ENCODE data around the gene USHBP1.

USHBP1 gene

DNA sequence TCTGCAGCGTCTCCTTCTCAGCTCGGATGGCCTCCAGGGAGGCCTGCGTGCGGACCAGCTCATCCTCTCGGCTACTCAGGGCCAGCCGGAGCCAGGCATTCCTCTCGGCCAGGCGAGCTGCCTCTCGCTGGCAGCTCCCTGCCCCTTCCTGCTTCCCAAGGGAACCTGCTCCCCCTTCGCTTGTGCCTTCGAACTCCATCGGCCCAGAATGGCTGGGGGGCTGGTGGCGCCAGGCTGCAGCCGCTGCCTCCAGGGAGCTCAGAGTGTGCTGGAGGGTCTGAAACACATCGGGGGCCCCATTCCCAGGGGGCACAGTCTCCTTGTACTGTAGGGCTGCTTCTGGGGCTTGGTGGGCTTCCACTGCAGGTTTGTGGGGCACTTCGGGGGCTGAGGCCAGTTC is 2.0 kb downstream of the USHBP1 start:
- no peak for DNase-seq (ENCODE audit: low read depth)

DNA sequence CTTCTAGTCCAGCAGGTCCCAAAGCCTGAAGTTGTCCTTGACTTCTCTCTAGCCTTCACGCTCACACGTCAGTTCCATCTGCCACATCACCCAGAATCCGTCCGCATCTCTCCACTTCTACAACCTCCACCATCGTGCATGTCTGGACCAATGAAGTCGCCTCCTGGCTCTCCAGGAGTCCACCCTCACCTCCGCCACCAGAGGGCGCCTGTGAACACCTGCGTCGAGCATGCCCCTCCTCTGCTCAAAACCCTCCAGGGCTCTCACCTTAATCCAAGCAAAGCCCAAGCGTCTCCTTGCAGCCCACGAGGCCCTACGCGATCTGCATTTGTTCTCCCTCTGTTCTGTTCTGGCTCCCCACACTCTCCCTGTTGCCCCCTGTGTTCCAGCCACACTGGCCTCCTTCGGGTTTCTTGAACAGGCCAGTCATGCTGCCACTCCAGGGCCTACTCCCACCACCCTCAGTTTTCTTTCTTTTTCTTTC is 3.7 kb downstream of the USHBP1 start:
- DNase-seq (ENCODE audit: low read depth), result peak; percentile 68

DNA sequence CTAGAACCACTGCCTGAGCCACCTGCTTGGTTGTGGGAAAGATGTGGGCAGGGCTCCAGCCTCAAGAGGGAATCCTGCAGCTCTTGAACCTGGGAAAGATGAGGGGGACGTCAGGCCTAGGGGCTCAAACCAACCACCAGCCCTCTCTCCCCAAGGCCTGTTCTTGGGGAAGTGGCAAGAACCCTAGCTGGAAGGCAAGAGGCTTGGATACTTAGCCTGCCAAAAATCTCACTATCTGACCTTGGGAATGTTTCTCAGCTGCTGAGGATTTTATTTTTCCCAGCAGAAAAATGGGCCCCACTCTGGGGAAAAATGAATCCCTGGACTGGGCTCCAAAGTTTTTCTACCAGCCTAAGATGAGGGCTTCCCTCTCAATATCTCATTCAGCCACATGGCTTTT is 4.6 kb downstream of the USHBP1 start:
- no peak for DNase-seq (ENCODE audit: low read depth)

DNA sequence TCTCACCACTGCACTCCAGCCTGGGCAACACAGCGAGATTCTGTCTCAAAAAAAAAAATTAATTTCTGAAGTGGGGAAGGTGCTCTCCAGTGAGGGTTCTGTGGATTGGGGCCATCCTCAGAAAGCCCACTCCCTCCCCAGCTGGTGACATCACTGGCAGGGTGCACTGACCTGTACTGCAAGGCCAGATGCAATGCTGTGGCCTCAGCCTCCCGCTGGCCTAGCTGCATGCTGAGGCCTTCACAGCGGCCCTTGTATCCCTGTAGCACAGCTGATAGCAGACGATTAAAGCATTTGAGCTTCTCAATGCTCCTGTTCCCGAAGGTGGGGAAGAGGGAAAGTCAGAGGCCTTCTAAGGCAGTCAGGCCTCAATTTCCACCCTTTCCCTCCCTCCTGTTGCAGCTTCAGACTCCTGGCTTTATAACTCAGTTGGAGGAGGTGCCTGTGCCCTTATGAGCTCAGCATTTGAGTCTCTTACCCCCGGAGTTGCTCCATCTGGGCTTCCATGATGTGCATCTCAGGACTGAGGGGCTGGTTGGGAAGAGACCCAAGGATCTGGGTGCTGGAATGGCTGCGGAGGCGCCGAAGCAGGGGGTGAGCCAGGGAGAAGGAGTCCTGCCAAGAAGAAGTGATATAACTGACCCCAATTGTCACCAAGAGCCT is 5.3 kb downstream of the USHBP1 start:
- DNase-seq (ENCODE audit: low read depth), result no peak

DNA sequence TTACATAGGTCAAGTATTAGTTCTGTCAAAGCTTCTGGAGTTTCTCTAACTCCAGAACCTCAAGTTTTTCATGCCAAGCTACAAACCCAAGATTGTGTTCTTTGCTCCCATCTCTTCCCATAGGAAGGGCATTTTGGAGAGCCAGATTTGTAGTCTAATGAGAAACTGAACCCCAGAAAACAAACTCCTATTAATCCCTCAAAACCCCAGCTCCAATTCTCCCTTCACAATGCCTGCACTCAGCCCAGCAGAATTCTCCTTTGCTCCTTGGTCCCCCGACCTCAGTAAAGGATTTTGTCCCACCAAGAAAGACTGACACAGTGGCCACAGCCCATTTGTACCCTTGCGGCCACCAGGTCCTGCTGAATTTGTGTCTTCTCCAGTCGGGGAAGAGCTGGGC is 8.4 kb downstream of the USHBP1 start:
- no peak for DNase-seq (ENCODE audit: low read depth)

DNA sequence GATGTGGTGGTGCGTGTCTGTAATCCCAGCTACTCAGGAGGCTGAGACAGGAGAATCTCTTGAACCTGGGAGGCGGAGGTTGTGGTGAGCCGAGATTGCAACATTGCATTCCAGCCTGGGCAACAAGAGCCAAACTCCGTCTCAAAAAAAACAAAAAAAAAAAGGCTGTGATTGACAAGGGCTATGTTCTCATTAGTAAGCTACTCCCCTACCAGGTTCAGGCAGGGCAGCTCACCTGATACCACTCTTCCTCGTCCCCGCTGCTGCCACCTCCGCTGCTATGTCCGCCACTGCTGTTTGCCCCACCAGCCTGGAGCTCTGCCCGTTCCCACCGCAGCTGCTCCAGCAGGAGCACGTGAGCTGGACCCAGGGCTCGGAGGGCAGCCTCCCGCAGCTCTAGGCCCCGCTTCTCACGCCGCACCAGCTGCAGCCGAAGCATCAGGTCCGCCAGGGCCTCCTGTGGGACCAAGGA is 9.4 kb downstream of the USHBP1 start:
- DNase-seq (ENCODE audit: low read depth), result no peak

DNA sequence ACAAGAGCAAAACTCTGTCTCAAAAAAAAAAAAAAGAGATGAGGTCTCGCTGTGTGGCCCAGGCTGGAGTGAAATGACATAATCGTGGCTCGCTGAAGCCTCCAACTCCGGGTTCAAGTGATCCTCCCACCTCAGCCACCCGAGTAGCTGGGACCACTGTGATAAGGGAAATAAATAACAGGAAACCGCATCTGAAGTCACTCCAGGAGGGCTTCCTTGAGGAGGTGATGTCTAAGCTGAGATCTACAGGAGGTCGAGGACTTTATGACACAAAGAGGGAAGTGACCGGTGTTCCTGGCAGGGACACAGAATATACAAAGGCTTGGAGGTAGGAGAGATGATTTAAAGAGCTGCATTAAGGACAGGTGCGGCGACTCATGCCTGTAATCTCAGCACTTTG is 9.9 kb downstream of the USHBP1 start:
- no peak for DNase-seq (ENCODE audit: low read depth)

DNA sequence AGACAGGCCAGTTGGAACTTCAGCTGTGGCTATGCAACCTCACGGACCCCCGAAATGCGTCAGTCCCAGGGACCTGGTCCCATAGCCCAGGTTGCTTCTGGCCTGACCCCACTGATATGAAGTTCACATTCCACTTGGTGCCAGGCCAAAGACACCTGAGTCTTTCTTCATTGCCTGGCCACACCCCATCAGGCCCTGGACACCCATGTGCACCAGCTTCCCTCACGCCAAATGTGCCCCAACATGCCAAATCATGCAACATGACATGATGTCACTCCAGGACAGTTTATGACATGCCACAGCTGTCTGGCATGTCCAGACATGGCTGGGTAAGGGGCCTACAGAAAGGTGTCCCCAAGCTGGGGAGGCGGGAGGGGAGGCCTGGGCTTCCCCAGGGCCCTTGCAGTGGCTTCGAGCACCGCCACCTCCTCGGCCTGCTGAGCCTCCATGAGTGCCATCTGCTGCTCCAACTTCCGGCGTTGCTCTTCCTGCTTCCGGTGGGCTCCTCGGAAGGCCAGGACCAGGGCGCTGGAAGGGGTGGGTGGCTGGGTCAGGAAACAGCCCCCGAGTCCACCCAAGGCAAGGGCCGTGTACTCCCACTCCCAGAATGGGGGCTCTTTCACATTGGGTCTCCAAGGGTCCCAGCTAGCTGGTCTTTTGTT is 14.5 kb downstream of the USHBP1 start:
- DNase-seq (ENCODE audit: low read depth), result no peak

DNA sequence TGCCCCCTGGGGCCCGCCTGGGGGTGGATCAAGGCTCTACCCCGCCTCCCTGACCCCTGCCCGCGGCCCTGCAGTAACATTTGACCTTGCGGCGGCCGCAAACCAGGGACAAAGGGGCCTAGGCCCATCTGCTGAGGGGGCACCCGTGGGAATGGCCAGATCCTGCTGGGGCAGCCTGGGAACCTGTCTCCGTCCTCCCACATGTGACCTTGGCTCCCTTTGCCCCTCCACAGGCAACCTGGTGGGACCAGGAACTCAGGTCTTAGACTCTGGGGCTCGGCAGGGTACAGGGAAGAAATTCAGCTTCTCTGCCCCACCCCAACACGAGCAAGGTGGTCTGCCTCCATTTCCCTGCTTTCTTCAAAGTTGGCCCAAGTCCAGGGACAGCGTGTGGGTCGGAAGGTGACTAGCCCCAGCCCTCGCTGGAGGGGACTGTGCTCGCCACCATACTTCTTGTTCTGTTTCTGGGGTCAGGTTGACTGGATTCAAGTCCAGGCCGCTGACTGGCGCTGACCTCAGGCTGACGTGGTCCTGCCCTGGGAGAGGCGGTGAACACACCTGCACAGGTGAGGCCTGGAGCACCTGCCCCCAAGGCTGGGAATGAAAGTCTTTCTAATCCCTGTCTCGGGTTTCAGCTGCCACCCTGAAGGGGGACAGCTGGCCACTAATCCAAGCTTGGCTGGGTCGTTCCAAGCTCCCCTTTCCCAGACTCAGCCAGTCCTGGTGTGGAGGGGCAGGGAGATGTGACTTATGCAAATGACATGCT is 16.4 kb downstream of the USHBP1 start:
- no peak for DNase-seq (ENCODE audit: low read depth)

DNA sequence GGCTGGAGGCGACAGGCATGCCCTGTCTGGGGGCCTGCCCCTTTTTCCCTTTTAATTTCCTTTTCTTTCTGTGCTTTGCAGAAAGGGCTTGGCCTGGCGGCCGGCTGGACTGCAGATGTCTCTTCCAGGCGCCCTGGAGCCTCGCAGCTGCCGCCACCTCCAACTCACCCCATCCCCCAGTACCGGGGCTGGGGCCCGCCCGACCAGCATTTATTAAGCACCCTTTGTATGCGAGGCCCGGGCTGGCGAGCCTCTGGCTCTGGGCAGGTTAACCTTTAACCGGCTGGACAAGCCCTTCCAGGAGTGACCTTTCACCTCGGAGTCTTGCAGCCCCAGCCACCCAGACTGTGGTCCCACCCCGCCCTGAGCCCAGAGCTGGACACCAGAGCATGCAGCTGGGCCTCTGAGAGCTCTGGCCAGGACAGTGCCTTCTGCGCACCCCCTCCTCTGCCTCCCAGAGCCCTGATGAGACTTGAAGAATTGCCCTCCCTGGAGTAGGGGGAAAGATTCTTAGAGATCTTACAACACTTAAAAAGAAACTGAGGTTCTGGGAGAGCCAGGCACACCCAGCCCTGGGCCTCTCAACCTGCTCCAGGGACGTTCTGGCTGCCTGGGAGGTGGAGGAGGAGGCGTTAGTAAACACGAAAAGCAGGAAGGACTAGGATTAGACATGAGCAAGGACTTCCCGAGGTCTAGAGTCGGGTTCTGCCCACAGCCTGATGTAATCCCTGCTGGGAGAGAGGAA is 17.7 kb downstream of the USHBP1 start:
- no peak for DNase-seq (ENCODE audit: low read depth)

DNA sequence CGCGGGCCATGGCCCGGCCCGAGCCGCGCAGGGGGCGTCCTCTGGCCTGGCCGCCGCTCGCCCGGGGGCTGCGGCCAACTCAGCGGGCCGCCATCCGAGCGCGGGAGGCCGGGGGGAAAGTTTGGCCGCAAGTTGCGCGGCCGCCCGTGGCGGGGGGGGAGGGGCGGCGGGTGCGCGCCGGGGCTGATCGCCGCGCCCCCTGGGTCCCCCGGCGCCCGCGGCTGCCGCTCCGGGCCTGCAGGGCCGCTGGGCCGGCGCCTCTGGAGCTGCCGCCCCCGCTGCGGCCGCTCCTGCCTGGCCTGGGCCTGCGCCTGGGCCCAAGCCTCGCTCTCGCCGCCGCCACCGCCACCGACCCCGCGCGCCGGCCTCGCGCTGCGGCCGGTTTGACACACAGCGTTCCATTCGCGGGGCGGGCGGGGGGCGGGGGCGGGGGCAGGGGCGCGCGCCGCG is 19.0 kb downstream of the USHBP1 start, which contains the start of gene NR2F6:
Gene NR2F6, minus strand, starts transcription at position 385 of the 450 bp plus-strand sequence. CDS start 699 bp downstream, outside the sequence.
- DNase-seq (ENCODE audit: low read depth), result no peak

DNA sequence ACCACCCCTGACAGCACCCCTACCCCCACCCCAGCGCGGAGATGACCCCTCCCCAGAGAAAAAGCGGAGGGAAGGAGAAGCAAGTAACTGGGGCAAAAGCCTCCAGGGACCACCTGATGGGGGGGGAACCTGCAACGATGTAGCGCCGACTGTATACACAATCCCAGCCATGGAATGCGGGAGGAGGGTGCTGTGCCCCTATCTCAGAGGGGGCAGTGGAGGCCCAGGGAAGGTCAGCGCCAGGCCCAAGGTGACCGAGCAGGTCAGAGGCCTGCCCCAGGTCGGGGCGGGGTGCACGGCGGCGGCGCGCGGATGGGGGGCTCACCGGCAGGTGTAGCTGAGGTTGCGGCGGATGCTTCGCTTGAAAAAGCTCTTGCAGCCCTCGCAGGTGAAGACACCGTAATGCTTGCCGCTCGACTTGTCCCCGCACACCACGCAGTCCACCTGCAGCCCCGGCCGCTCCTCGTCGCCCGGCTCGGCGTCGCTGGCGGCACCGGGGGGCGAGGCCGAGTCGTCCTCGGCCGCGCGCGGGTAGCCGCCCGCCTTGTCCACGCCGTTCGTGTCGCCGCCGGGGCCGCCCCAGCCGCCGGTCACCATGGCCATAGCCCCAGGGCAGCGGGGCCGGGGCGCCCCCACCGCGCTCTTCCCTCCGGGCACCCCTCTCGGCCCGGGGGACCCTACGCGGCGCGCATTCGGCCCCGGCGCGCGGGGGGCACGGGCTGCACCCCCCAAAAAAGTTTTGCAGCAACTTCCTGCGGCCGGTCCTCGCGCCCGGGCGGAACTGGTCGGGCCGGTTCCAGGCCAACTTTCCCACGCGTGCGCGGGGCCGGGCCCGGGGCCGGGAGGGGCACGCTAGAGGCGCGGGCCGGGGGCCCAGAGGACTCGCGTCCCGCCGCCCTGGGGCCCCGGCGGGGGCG is 19.7 kb downstream of the USHBP1 start:
- DNase-seq (ENCODE audit: low read depth), result no peak

DNA sequence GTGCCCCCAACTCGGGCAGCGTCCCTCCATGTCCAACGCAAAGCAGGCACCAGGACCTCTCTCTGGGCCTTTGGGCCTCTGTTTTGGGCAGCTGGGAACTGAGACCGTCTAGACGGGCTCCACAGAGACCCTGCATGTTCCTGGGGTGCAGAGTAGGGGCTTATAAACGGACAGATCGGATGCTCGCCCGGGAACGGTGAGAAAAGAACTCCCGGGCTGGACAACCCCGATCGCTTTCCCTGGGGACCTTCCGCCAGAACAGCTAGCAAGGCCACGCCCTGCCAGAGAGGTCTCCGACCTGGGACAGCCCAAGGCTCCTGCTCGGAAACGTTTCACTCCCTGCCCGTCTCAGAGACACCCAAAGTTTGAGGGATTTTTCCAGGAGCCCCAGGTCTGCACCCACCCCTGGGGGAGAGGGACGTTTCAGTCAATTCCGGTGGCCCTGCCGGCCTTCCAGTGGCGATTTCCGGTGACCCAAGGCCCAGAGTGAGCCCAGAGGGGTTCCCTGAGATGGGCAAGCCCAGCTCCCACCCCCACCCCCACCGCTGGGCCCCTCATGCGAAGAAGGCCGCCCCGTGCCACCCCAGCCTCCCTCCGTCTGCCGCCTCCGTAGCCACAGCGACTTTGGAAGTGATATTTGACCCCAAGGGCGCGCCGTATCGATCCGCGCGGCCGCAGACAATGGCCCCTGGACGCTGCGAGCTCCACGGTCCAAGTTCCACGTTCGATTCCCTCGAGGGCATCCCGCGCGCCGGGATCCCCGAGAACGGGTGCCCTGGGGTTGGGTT is 20.5 kb downstream of the USHBP1 start:
- no peak for DNase-seq (ENCODE audit: low read depth)

DNA sequence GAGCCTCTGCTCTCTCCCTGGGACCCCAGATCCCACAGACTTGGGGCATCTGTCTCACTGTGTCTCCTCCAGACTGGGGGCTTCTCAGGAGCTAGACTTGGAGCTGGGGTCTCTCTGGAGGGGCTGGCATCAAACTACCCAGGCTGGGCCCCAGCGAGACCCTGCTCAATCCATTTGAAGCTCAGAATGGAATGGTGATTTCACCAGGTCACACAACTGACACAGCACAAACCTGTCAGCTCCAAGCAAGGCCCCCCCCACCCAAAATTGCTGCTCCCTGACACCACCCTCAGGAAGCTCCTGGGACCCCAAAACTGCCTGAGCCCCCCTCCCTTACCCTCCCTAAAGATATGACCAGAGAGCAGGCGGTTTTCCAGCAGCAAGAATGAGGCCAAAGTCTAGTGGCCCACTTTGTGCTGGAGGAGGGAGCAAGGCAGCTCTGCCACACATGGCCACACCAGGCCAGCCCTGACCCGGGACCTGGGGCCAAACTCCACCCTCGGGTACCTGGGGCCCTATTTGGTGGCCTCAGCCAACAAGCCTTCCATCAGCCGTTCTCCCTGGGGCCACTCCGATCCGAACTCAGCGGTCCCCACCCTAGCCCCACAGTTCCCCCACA is 21.2 kb downstream of the USHBP1 start:
- DNase-seq (ENCODE audit: low read depth), result no peak

DNA sequence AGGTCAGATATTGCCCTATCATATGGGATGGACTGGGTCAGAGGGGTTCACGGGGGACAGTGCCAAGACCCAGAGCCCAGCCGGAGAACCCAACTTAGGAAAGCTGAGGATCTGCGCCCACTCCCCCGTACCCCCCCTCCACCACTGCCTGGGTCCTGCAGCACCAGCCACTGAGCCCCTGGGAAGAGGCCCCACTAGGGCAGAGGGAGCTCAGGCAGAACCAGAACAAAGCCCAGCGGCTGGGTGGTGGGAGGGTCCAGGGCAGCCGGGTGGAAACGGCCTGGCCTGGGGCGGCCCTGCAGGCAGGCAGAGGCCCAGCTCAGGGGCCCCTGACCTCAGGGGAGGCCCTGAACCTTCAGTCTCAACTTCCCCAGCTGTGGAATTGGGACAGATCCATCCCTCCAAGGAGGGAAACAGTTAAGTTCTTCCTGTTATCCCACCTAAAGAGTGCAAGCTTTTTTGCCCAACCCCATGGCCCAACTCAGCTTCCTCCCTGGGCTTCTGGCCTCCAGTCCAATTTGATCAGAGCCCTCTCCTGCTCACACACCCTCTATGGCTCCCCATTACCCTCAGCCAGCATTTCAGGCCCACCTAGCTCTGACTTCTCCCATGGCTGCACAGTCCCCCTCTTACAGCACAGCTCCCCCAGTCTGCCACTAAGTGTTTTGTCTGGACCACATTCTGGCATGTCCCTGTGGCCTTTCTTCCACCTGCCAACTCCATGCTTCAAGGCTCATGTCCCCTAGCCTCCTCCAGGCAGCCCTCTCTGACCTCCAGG is 21.9 kb downstream of the USHBP1 start:
- no peak for DNase-seq (ENCODE audit: low read depth)

DNA sequence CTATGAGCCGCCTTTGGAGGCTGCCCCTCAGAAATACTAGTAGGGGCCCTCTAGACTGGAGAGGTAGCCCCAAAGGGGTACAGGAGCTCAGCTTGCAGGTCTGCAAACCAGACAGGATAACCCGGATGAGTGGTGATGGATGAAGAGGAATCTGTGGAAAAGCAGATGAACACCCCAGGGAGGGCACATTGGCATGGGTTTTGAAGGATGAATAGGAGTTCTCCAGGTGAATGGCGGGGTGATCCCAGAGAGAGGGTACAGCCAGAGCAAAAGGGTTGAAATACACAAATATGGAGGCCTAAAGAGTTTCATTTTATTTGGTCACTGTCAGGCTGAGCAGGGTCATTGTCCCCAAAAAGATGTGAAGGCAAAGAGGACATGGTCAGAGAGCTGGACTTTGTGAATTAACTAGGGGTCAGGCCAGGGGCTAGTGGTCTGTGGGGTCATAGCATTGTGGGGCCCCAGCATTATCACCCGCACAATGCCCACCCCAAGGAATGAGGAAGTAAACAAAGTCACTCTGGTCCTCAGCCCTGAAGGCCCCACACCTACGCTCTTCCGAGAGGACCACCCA is 23.6 kb downstream of the USHBP1 start:
- no peak for DNase-seq (ENCODE audit: low read depth)

DNA sequence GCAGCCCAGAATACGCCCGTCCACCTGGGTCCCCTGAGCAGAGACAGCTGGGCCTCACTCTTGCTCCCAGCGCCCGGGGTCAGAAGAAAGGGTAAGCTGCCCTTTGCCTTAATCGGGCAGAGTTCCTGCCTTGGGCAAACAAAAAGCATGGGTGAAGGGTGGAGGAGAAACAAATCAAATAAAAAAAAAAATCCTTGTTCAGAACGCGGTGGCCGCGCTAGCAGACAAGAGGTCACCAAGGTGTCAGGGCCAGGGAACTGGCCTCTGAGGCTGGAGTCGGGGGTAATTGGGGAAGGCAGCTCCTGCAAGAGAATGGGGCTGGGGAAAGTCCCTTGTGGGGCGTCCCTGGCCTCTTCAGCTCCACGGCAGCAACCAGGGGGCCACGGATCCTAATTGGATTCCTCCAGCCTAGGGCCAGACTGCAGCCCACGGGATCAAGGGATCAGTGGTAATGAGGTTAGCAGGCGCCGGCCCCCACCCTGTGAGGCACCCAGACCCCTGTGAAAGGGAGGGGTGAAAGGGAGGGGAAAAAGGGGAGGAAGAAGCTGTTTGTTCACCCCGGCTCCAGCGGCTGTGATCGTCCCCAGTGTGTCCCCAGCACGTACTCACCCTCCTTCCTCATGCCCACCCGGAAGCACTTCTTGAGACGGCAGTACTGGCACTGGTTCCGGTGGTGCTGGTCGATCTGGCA is 24.3 kb downstream of the USHBP1 start:
- no peak for DNase-seq (ENCODE audit: low read depth)
